K562 (cell line): ENCODE data around the gene PRCC. TPM values are rescaled to one million over a fixed set of nuclear protein-coding genes. Genes with fewer than 3 reads are reported as not detected.

Experiments
- FOXJ2 ChIP-seq: fragments of 200-800 bp; sonication (Bioruptor generic); IDR thresholded peaks from 2 replicates; pipeline ENCODE4 v1.6.1; 2016; ENCODE audit warnings: missing genetic modification characterization, missing compliant biosample characterization
- FOXM1 ChIP-seq, 2 experiments: fragments of 450-650 bp in 1 of 2; sonication (generic) in 1 of 2; formaldehyde crosslinking in 1 of 2; IDR thresholded peaks; 2 replicates each; pipeline versions ENCODE4 v1.6.1 to v1.9.0; 2017 to 2022; ENCODE audit warnings: low read depth in 2 of 2, mild to moderate bottlenecking in 2 of 2, missing genetic modification reagents in 1 of 2, moderate library complexity in 1 of 2
- MCM7 ChIP-seq, 2 experiments: fragments of 450-650 bp; IDR thresholded peaks; 2 replicates each; pipeline ENCODE4 v1.6.1; 2016 to 2018
- MYBL2 ChIP-seq, 2 experiments: fragments of 450-650 bp in 1 of 2; sonication (generic) in 1 of 2; formaldehyde crosslinking in 1 of 2; IDR thresholded peaks; 2 replicates each; pipeline versions ENCODE4 v1.6.1 to v1.8.1; 2017 to 2022; ENCODE audit warnings: borderline replicate concordance in 1 of 2, inconsistent platforms in 1 of 2, low read depth in 1 of 2, mild to moderate bottlenecking in 1 of 2, missing genetic modification reagents in 1 of 2, moderate library complexity in 1 of 2
- MYC ChIP-seq, 2 experiments: fragments of 250-450 bp in 1 of 2; sonication (Bioruptor Pico) in 1 of 2; IDR thresholded peaks; 2 replicates each; pipeline versions ENCODE4 v1.5.1 to v1.6.1; 2012 to 2021; ENCODE audit warnings: low read depth in 2 of 2, borderline replicate concordance in 1 of 2, improper control_type of control experiment in 1 of 2, low read length in 1 of 2, mild to moderate bottlenecking in 1 of 2, moderate library complexity in 1 of 2
- RHOXF2B ChIP-seq: fragments of 250-450 bp; sonication (Bioruptor Pico); conservative IDR thresholded peaks from 2 replicates; pipeline ENCODE4 v1.5.1; 2021
- SNIP1 ChIP-seq: fragments of 450-650 bp; IDR thresholded peaks from 2 replicates; pipeline ENCODE4 v1.7.1; 2017; ENCODE audit warnings: low read depth, mild to moderate bottlenecking
- TAL1 ChIP-seq: fragments of 450-650 bp; IDR thresholded peaks from 2 replicates; pipeline ENCODE4 v1.6.1; 2016; ENCODE audit warnings: mild to moderate bottlenecking
- ZNF347 ChIP-seq: fragments of 450-650 bp; formaldehyde crosslinking; IDR thresholded peaks from 2 replicates; pipeline ENCODE4 v1.4.0; 2020; ENCODE audit warnings: low read depth, mild to moderate bottlenecking, moderate library complexity
- polyA plus RNA-seq, 8 experiments: library from polyadenylated mRNA; depleted of rRNA in 4 of 8; stranded (reverse) in 5 of 8; unstranded in 3 of 8; fragments of >200 nt; fragmentation: Nextera tagmentation in 2 of 8; fragmentation: Illumina TruSeq in 1 of 8; extraction: Ambion mirVana in 2 of 8; extraction: Trizol in 1 of 8; gene quantifications; 2 replicates each; pipeline versions ENCODE4 v1.2.1 to v1.2.3, GENCODE V29; 2011 to 2014; ENCODE audit warnings: inconsistent platforms in 1 of 8, missing spikeins in 1 of 8
- total RNA-seq, 7 experiments: library from RNA; depleted of rRNA in 6 of 7; stranded (reverse); fragments of >200 nt in 6 of 7; fragmentation: Illumina TruSeq in 2 of 7; extraction: Trizol in 2 of 7; gene quantifications; 2 replicates each; pipeline versions ENCODE4 v1.2.1 to v1.2.3, GENCODE V29; 2011 to 2021; ENCODE audit warnings: low replicate concordance in 1 of 7
- TF ChIP-seq, protein P1 (sequence below): sonication (generic); formaldehyde crosslinking; IDR thresholded peaks from 2 replicates; pipeline ENCODE4 v1.8.1; 2022; ENCODE audit warnings: missing genetic modification reagents
- TF ChIP-seq, protein P2 (sequence below): fragments of 450-650 bp; formaldehyde crosslinking; IDR thresholded peaks from 2 replicates; pipeline ENCODE4 v1.4.0; 2020; ENCODE audit warnings: mild to moderate bottlenecking, moderate library complexity
- TF ChIP-seq, protein P3 (sequence below): fragments of 250-450 bp; sonication (Bioruptor Pico); IDR thresholded peaks from 2 replicates; pipeline ENCODE4 v1.8.0; 2022; ENCODE audit warnings: inconsistent platforms

The PRCC gene
- total and polyA plus RNA-seq, 9 of the 15 experiments (the other 6 are each of a cell fraction or from before 2014, with no cell fraction given) = 23.9 to 201 (median 41.1) TPM

DNA sequence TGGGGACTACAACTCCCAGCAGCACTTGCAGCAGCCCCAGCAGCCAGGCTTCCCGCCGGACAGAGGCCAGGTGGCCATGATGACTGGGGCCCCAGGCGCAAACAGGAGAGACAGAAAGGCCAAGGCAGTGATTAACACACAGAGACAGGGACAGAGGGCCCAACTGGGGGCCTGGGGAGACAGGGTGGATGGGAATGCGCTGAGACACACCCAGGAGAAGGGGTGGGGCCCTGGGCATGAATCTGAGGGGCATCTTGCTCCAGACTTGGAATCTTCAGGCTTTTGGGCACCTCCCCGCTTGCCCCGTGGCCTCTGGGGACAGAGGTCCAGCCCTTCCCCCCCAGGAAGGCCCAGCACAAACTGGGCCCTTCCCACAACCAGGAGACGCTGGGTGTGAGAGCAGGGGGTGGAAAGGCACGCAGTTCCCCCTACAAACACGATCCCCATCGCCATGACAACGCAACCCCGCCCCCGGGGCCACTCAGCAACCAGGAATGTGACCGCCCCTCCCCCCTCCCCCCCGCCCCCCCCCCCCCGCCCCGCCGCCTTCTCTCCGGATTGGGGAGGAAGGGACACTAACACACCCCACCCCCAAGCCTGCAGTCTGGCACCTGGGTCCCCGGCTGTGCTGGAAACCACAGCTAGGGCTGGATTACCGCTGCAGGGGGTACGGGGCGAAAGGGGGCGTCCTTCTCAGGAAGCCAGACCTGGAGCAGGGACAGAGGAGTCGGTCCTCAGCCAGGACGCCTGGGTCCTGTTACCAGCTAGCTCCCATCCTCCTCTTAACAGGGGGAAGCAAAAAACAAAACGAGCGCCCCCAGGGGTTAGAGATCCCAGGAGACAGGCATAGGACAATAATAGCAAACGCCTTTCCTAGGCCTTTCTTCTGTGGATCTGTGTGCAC lies 20.4 kb upstream of the PRCC start (continued):
- TF ChIP-seq, protein P1, sequence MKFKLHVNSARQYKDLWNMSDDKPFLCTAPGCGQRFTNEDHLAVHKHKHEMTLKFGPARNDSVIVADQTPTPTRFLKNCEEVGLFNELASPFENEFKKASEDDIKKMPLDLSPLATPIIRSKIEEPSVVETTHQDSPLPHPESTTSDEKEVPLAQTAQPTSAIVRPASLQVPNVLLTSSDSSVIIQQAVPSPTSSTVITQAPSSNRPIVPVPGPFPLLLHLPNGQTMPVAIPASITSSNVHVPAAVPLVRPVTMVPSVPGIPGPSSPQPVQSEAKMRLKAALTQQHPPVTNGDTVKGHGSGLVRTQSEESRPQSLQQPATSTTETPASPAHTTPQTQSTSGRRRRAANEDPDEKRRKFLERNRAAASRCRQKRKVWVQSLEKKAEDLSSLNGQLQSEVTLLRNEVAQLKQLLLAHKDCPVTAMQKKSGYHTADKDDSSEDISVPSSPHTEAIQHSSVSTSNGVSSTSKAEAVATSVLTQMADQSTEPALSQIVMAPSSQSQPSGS (CRISPR knock-in tag) = no peak
- TF ChIP-seq FOXM1 (IDR thresholded peaks at IDR 0.05; ENCODE audit: low read depth) = no peak
- no peak for TF ChIP-seq FOXM1 (CRISPR knock-in tag; IDR thresholded peaks at IDR 0.05; ENCODE audit: low read depth)
- TF ChIP-seq, protein P2, sequence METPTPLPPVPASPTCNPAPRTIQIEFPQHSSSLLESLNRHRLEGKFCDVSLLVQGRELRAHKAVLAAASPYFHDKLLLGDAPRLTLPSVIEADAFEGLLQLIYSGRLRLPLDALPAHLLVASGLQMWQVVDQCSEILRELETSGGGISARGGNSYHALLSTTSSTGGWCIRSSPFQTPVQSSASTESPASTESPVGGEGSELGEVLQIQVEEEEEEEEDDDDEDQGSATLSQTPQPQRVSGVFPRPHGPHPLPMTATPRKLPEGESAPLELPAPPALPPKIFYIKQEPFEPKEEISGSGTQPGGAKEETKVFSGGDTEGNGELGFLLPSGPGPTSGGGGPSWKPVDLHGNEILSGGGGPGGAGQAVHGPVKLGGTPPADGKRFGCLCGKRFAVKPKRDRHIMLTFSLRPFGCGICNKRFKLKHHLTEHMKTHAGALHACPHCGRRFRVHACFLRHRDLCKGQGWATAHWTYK (CRISPR knock-in tag) = no peak
- no peak; the same call in 1 of the 2 replicates for TF ChIP-seq FOXJ2 (tag)
- TF ChIP-seq ZNF347 (CRISPR knock-in tag) = no peak
- TF ChIP-seq MYBL2 (IDR thresholded peaks at IDR 0.05; ENCODE audit: low read depth) = no peak
- no peak for TF ChIP-seq MYBL2 (CRISPR knock-in tag; IDR thresholded peaks at IDR 0.05; ENCODE audit: borderline replicate concordance)
- TF ChIP-seq SNIP1 = no peak
- TF ChIP-seq RHOXF2B (CRISPR knock-in tag) = no peak
- TF ChIP-seq MCM7 (IDR thresholded peaks at IDR 0.05) = no peak
- no peak for TF ChIP-seq MYC (IDR thresholded peaks at IDR 0.05; ENCODE audit: low read depth, low read length)
- no peak for TF ChIP-seq MYC (CRISPR knock-in tag; IDR thresholded peaks at IDR 0.05; ENCODE audit: borderline replicate concordance, low read depth)
- TF ChIP-seq TAL1 = no peak
- TF ChIP-seq, protein P3, sequence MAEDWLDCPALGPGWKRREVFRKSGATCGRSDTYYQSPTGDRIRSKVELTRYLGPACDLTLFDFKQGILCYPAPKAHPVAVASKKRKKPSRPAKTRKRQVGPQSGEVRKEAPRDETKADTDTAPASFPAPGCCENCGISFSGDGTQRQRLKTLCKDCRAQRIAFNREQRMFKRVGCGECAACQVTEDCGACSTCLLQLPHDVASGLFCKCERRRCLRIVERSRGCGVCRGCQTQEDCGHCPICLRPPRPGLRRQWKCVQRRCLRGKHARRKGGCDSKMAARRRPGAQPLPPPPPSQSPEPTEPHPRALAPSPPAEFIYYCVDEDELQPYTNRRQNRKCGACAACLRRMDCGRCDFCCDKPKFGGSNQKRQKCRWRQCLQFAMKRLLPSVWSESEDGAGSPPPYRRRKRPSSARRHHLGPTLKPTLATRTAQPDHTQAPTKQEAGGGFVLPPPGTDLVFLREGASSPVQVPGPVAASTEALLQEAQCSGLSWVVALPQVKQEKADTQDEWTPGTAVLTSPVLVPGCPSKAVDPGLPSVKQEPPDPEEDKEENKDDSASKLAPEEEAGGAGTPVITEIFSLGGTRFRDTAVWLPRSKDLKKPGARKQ (CRISPR knock-in tag) = no peak
